Neural progenitor cell (in vitro differentiated cells): ENCODE measurements around the gene HNRNPDL. TPM values are rescaled to one million over a fixed set of nuclear protein-coding genes. Genes with fewer than 3 reads are reported as not detected.
"Not testable (repeated sequence)": the region's sequence is repeated elsewhere in the genome, so short reads cannot be mapped to it uniquely, and the experiment has no call there.

Source experiments
- DNase-seq: peaks from one replicate; pipeline ENCODE4 v3.0.0-alpha.2; 2016; ENCODE audit warnings: low spot score
- H2AFZ ChIP-seq: fragments of 200-600 bp; sonication (generic); replicated peaks from 2 replicates; pipeline ENCODE4 v1.6.1; 2016; ENCODE audit warnings: antibody characterized with exemption
- H3F3A ChIP-seq: fragments of 200-600 bp; sonication (generic); 2 replicates; pipeline ENCODE4 v1.6.1; 2016; ENCODE audit warnings: antibody characterized with exemption, low read depth
- H3K27ac ChIP-seq: fragments of 200-600 bp; sonication (generic); 2 replicates; pipeline ENCODE4 v1.5.1; 2016; ENCODE audit warnings: mild to moderate bottlenecking
- H3K27me3 ChIP-seq: fragments of 200-600 bp; sonication (generic); 2 replicates; pipeline ENCODE4 v1.6.1; 2016; ENCODE audit warnings: mild to moderate bottlenecking, moderate library complexity
- H3K36me3 ChIP-seq: fragments of 200-600 bp; sonication (generic); 2 replicates; pipeline ENCODE4 v1.5.1; 2016
- H3K4me1 ChIP-seq: fragments of 200-600 bp; sonication (generic); 2 replicates; pipeline ENCODE4 v1.6.1; 2016; ENCODE audit warnings: mixed run types
- H3K4me2 ChIP-seq: fragments of 200-600 bp; sonication (generic); 2 replicates; pipeline ENCODE4 v1.6.1; 2016
- H3K4me3 ChIP-seq: fragments of 200-600 bp; sonication (generic); 2 replicates; pipeline ENCODE4 v1.5.1; 2016
- H3K79me2 ChIP-seq: fragments of 200-600 bp; sonication (generic); 2 replicates; pipeline ENCODE4 v1.6.1; 2016; ENCODE audit warnings: low read depth
- H3K9ac ChIP-seq: fragments of 200-600 bp; sonication (generic); 2 replicates; pipeline ENCODE4 v1.6.1; 2016
- H3K9me3 ChIP-seq: fragments of 200-600 bp; sonication (generic); 2 replicates; pipeline ENCODE4 v1.5.1; 2016; ENCODE audit warnings: low read depth
- H4K20me1 ChIP-seq: fragments of 200-600 bp; sonication (generic); 2 replicates; pipeline ENCODE4 v1.6.1; 2016; ENCODE audit warnings: low read depth
- H3K27ac Mint-ChIP-seq: 3 replicates; pipeline ENCODE4 v1.8.0; 2021; ENCODE audit warnings: mixed read lengths
- H3K27me3 Mint-ChIP-seq: 2 replicates; pipeline ENCODE4 v1.8.0; 2022; ENCODE audit warnings: low read depth, mild to moderate bottlenecking, inconsistent platforms, moderate library complexity, mixed read lengths; ENCODE audit not compliant: insufficient read depth
- H3K36me3 Mint-ChIP-seq: 3 replicates; pipeline ENCODE4 v1.8.0; 2021; ENCODE audit warnings: mixed read lengths
- H3K4me1 Mint-ChIP-seq: 3 replicates; pipeline ENCODE4 v1.8.0; 2021; ENCODE audit warnings: mixed read lengths
- H3K4me3 Mint-ChIP-seq: 3 replicates; pipeline ENCODE4 v1.8.0; 2021; ENCODE audit warnings: mild to moderate bottlenecking, moderate library complexity, mixed read lengths
- H3K9me3 Mint-ChIP-seq: 3 replicates; pipeline ENCODE4 v1.8.0; 2020; ENCODE audit warnings: mixed read lengths
- EZH2 ChIP-seq: fragments of 200-600 bp; sonication (generic); IDR thresholded peaks from 2 replicates; pipeline ENCODE4 v1.6.1; 2017; ENCODE audit warnings: antibody characterized with exemption, mild to moderate bottlenecking, moderate library complexity
- EZH2phosphoT487 ChIP-seq: fragments of 200-600 bp; sonication (generic); IDR thresholded peaks from 2 replicates; pipeline ENCODE4 v1.6.1; 2017; ENCODE audit warnings: antibody characterized with exemption
- total RNA-seq: library from RNA; depleted of rRNA; stranded (reverse); fragments of >200 nt; gene quantifications from 2 replicates; pipeline ENCODE4 v1.2.3, GENCODE V29; 2015; ENCODE audit warnings: low replicate concordance
- TF ChIP-seq, protein P1 (sequence below): fragments of 200-600 bp; sonication (generic); IDR thresholded peaks from 2 replicates; pipeline ENCODE4 v1.5.1; 2017; ENCODE audit warnings: antibody characterized with exemption, mild to moderate bottlenecking

The HNRNPDL gene
- total RNA-seq, 1 donor from 2014 or later: 699 TPM

DNA sequence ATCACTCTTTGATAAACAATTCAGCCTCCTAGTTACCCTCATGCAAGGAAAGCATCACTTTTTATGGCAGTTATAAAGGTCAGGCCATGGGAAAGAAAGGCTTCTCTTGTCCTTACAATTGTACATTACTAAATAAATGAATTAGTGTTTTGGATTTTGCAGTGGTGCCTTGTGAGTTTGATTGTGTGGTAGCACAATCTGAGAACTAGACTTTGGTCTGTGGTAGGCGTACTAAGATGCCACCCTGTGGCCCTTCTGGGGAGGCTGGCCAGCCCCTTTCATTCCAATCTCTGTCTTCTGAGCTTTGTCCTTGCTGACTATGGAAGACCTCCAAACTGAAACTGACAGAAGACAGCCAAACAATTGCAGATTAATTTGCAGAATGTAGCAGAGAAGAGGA lies 41.9 kb downstream of the HNRNPDL start:
- no peak overlapping the region for H3K4me2 ChIP-seq
- H3K4me3 ChIP-seq: no peak overlapping the region
- no peaks in the 10 kb centered on the region for H3K27me3 ChIP-seq
- H3K36me3 Mint-ChIP-seq: peaks cover 7% of the 10 kb centered on the region
- H3K9me3 ChIP-seq: no peaks in the 10 kb centered on the region
- no peaks in the 10 kb centered on the region for H3K4me1 ChIP-seq
- no peak overlapping the region for H3K9ac ChIP-seq
- no peaks in the 10 kb centered on the region for H3F3A ChIP-seq
- DNase-seq: no peak
- H3K27ac Mint-ChIP-seq: no peak overlapping the region
- H3K27me3 Mint-ChIP-seq: peaks cover 6% of the 10 kb centered on the region
- no peak overlapping the region for H3K27ac ChIP-seq
- no peaks in the 10 kb centered on the region for H3K79me2 ChIP-seq
- no peaks in the 10 kb centered on the region for H3K36me3 ChIP-seq
- no peak overlapping the region for H2AFZ ChIP-seq
- no peak for TF ChIP-seq EZH2phosphoT487
- TF ChIP-seq, protein P1, sequence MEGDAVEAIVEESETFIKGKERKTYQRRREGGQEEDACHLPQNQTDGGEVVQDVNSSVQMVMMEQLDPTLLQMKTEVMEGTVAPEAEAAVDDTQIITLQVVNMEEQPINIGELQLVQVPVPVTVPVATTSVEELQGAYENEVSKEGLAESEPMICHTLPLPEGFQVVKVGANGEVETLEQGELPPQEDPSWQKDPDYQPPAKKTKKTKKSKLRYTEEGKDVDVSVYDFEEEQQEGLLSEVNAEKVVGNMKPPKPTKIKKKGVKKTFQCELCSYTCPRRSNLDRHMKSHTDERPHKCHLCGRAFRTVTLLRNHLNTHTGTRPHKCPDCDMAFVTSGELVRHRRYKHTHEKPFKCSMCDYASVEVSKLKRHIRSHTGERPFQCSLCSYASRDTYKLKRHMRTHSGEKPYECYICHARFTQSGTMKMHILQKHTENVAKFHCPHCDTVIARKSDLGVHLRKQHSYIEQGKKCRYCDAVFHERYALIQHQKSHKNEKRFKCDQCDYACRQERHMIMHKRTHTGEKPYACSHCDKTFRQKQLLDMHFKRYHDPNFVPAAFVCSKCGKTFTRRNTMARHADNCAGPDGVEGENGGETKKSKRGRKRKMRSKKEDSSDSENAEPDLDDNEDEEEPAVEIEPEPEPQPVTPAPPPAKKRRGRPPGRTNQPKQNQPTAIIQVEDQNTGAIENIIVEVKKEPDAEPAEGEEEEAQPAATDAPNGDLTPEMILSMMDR: no peak
- no peak for TF ChIP-seq EZH2
- peaks cover 11% of the 10 kb centered on the region for H3K9me3 Mint-ChIP-seq
- no peaks in the 10 kb centered on the region for H4K20me1 ChIP-seq
- H3K4me3 Mint-ChIP-seq: no peak overlapping the region
- H3K4me1 Mint-ChIP-seq: peaks cover 6% of the 10 kb centered on the region

DNA sequence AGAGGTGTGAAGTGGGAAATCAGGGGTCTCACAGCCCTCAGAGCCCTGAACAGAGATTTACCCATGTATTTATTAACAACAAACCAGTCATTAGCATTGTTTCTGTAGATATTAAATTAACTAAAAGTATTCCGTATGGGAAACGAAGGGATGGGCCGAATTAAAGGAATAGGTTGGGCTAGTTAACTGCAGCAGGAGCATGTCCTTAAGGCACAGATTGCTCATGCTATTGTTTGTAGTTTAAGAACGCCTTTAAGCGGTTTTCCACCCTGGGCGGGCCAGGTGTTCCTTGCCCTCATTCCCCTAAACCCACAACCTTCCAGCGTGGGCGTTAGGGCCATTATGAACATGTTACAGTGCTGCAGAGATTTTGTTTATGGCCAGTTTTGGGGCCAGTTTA lies 44.0 kb downstream of the HNRNPDL start:
- peaks cover 11% of the 10 kb centered on the region for H3K36me3 Mint-ChIP-seq
- not testable (repeated sequence) for H3K27me3 ChIP-seq, H3K4me1 ChIP-seq, H3K27ac ChIP-seq, H3K9ac ChIP-seq, H3K79me2 ChIP-seq, H3K27ac Mint-ChIP-seq, H3K36me3 ChIP-seq, H2AFZ ChIP-seq, H3K4me3 ChIP-seq, H3F3A ChIP-seq, H3K4me2 ChIP-seq, H3K27me3 Mint-ChIP-seq, H3K9me3 ChIP-seq, DNase-seq, H3K4me3 Mint-ChIP-seq, H3K4me1 Mint-ChIP-seq, H4K20me1 ChIP-seq
- peaks cover 13% of the 10 kb centered on the region for H3K9me3 Mint-ChIP-seq

DNA sequence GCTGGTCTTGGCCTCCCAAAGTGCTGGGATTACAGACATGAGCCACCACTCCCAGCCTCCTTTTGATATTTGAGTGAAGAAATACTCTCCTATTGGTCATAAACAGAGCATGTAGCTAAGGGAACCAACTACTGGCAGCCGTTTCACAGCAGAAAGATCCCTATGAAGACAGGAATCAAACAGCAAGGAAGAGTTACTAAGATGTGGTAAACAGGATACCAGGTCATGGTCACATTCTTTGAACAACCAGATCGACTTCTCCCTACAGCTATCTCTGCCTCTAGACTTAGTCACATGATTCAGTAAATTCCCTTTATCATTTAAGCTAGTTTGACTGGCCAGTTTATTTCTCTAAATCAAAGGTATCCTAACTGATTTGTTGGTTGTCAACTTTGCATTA lies 47.5 kb downstream of the HNRNPDL start:
- DNase-seq: no peak
- peaks cover 7% of the 10 kb centered on the region for H3K27me3 Mint-ChIP-seq
- Histone ChIP-seq H3K4me1 (no peaks in the 10 kb centered on the region), H3K9me3 (no peaks in the 10 kb centered on the region), H3F3A (peaks cover 3% of the 10 kb centered on the region), H3K9ac (no peak overlapping the region), H3K79me2 (no peaks in the 10 kb centered on the region), H3K4me2 (no peak overlapping the region), H2AFZ (no peak overlapping the region), H3K4me3 (no peak overlapping the region), H3K27me3 (no peaks in the 10 kb centered on the region), H4K20me1 (no peaks in the 10 kb centered on the region), H3K27ac (no peak overlapping the region), H3K36me3 (no peaks in the 10 kb centered on the region)
- peaks cover 13% of the 10 kb centered on the region for H3K9me3 Mint-ChIP-seq
- no peak for TF ChIP-seq EZH2
- no peak overlapping the region for H3K4me3 Mint-ChIP-seq
- peaks cover 14% of the 10 kb centered on the region for H3K36me3 Mint-ChIP-seq
- H3K4me1 Mint-ChIP-seq: no peaks in the 10 kb centered on the region
- no peak overlapping the region for H3K27ac Mint-ChIP-seq

DNA sequence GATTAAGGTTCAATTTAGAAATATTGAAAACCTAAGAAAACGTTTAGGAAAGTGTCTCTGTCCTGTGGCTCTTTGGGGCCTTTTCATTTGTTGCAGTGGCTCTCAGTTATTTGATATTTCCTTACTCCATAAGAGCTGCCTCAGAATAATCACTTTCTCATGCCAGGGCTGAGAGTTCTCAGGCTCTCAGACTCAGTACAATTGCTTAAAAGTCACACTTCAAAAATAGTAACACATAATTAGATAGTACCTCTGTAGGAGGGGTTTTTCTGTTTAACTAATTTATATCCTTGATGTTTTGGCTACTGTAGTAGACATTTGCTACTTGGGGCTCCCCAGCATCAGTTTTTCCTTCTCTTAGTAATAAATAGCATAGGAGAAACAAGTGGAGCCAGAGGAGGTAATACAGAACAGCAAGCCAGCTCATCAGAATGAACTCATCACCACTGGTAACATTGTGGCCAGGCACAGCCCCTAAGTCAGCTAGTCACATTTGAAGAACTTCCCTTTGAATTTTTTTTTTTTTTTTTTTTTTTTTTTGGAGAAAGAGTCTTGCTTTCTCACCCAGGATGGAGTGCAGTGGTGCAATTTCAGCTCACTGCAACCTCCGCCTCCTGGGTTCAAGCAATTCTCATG lies 48.5 kb downstream of the HNRNPDL start:
- no peak overlapping the region for H3K4me3 ChIP-seq
- H4K20me1 ChIP-seq: no peaks in the 10 kb centered on the region
- H3K4me1 ChIP-seq: no peaks in the 10 kb centered on the region
- Mint-ChIP-seq H3K27me3 (peaks cover 9% of the 10 kb centered on the region), H3K4me1 (no peaks in the 10 kb centered on the region), H3K4me3 (no peak overlapping the region), H3K27ac (no peak overlapping the region), H3K9me3 (peaks cover 12% of the 10 kb centered on the region), H3K36me3 (peaks cover 16% of the 10 kb centered on the region)
- H3K79me2 ChIP-seq: peaks cover 7% of the 10 kb centered on the region
- no peaks in the 10 kb centered on the region for H3K36me3 ChIP-seq
- no peak overlapping the region for H3K4me2 ChIP-seq
- H3K9ac ChIP-seq: no peak overlapping the region
- no peak for TF ChIP-seq EZH2phosphoT487
- H2AFZ ChIP-seq: no peak overlapping the region
- peaks cover 3% of the 10 kb centered on the region for H3F3A ChIP-seq
- no peak for DNase-seq
- H3K27ac ChIP-seq: no peak overlapping the region
- H3K27me3 ChIP-seq: no peaks in the 10 kb centered on the region
- H3K9me3 ChIP-seq: no peaks in the 10 kb centered on the region

DNA sequence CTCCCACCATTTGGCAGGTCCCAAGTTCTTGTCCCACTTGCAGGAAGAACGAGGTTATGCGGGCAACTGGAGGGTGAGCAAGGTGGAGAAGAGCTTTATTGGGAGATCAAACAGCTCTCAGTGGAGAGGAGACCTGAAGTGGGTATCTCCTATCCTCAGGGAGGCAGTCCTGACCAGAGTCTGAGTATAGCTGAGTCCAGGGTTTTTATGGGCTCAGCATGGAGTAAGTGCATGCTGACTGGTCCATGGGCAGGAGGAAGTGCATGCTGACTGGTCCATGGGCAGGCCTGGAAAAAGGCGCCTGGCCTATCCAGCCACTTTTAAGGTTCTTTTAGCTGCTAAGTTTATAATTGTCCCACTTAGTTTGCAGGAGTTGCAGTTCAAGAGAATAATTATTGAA lies 49.0 kb downstream of the HNRNPDL start:
- H3K9me3 ChIP-seq: no peaks in the 10 kb centered on the region
- no peaks in the 10 kb centered on the region for H3K27me3 ChIP-seq
- Mint-ChIP-seq H3K4me1 (peaks cover 3% of the 10 kb centered on the region), H3K27me3 (peaks cover 9% of the 10 kb centered on the region), H3K4me3 (no peak overlapping the region), H3K9me3 (peaks cover 10% of the 10 kb centered on the region), H3K36me3 (peaks cover 18% of the 10 kb centered on the region), H3K27ac (no peak overlapping the region)
- H3K4me2 ChIP-seq: no peak overlapping the region
- no peaks in the 10 kb centered on the region for H3K36me3 ChIP-seq
- no peaks in the 10 kb centered on the region for H3K4me1 ChIP-seq
- TF ChIP-seq EZH2: no peak
- TF ChIP-seq EZH2phosphoT487: no peak
- TF ChIP-seq, protein P1: no peak
- H4K20me1 ChIP-seq: no peaks in the 10 kb centered on the region
- DNase-seq: no peak
- peaks cover 12% of the 10 kb centered on the region for H3K79me2 ChIP-seq
- no peak overlapping the region for H3K4me3 ChIP-seq
- H3K27ac ChIP-seq: no peak overlapping the region
- H3F3A ChIP-seq: peaks cover 3% of the 10 kb centered on the region
- H3K9ac ChIP-seq: no peak overlapping the region
- H2AFZ ChIP-seq: no peak overlapping the region
